Mammary epithelial cell (primary cell): ENCODE measurements around the gene LPCAT1.
"Not testable (repeated sequence)": the region's sequence is repeated elsewhere in the genome, so short reads cannot be mapped to it uniquely, and the experiment has no call there.

Experiments used
- CTCF ChIP-seq, 2 donors: IDR thresholded peaks in 1 of 2; conservative IDR thresholded peaks in 1 of 2; 2 replicates each; pipeline ENCODE4 v1.5.1; 2011 to 2012; ENCODE audit warnings: inconsistent platforms in 2 of 2, low read length in 2 of 2, mild to moderate bottlenecking in 2 of 2, control low read depth in 1 of 2, low read depth in 1 of 2; ENCODE audit not compliant: insufficient read depth in 1 of 2; ENCODE audit errors: extremely low read depth in 1 of 2
- EZH2 ChIP-seq: IDR thresholded peaks from 2 replicates; pipeline ENCODE4 v1.6.1; 2012; ENCODE audit warnings: low read length, inconsistent platforms, borderline replicate concordance

GRCh38 chr5:1571875-1572274 lies 48.1 kb upstream of the LPCAT1 start:
- not testable (repeated sequence) for TF ChIP-seq CTCF (conservative IDR thresholded peaks at IDR 0.05 in 1 of 2, IDR thresholded peaks at IDR 0.05 in 1 of 2; ENCODE audit: extremely low read depth in 1 of 2, insufficient read depth in 1 of 2, low read depth in 1 of 2, low read length in 2 of 2); EZH2
